Fibroblast of villous mesenchyme (primary cell): ENCODE results near the gene ALK. TPM values are rescaled to one million over a fixed set of nuclear protein-coding genes. Genes with fewer than 3 reads are reported as not detected.

Experiments
- DNase-seq: peaks from one replicate; pipeline ENCODE4 v3.0.0-alpha.2; 2010; ENCODE audit warnings: low read depth
- H3K4me3 ChIP-seq: 2 replicates; pipeline ENCODE4 v1.5.1; 2011; ENCODE audit warnings: low read depth, mild to moderate bottlenecking, low read length
- total RNA-seq: library from RNA; depleted of rRNA; stranded (reverse); fragments of >200 nt; gene quantifications from 2 replicates; pipeline ENCODE4 v1.2.3, GENCODE V29; 2012
- TF ChIP-seq, protein P1 (sequence below): IDR thresholded peaks from 2 replicates; pipeline ENCODE4 v1.5.1; 2012; ENCODE audit warnings: low read depth, mild to moderate bottlenecking, low read length; ENCODE audit not compliant: insufficient read depth

Gene ALK
- total RNA-seq, 1 donor, result not detected

DNA sequence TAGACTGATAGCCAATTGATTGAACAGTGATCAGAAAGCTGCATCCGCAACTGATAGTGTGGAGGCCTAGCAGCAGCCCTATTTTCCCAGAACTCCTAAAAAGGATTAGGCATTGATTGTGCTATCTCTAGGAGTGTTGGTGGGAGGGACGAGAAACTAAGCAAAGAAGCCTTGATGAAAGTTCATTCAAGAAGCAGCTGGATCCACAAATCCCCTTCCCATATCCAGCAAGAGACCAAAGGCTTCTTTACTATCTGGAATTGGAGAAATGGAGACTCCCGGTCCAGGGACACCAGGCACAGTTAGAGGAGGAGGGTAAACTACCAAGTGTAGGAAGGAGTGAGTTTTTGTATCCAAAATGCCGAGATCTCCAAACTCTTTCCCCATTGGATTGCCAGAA is 151.5 kb downstream of the ALK start:
- no peak for DNase-seq
- TF ChIP-seq, protein P1, sequence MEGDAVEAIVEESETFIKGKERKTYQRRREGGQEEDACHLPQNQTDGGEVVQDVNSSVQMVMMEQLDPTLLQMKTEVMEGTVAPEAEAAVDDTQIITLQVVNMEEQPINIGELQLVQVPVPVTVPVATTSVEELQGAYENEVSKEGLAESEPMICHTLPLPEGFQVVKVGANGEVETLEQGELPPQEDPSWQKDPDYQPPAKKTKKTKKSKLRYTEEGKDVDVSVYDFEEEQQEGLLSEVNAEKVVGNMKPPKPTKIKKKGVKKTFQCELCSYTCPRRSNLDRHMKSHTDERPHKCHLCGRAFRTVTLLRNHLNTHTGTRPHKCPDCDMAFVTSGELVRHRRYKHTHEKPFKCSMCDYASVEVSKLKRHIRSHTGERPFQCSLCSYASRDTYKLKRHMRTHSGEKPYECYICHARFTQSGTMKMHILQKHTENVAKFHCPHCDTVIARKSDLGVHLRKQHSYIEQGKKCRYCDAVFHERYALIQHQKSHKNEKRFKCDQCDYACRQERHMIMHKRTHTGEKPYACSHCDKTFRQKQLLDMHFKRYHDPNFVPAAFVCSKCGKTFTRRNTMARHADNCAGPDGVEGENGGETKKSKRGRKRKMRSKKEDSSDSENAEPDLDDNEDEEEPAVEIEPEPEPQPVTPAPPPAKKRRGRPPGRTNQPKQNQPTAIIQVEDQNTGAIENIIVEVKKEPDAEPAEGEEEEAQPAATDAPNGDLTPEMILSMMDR, result no peak
- H3K4me3 ChIP-seq, result no peak overlapping the region

DNA sequence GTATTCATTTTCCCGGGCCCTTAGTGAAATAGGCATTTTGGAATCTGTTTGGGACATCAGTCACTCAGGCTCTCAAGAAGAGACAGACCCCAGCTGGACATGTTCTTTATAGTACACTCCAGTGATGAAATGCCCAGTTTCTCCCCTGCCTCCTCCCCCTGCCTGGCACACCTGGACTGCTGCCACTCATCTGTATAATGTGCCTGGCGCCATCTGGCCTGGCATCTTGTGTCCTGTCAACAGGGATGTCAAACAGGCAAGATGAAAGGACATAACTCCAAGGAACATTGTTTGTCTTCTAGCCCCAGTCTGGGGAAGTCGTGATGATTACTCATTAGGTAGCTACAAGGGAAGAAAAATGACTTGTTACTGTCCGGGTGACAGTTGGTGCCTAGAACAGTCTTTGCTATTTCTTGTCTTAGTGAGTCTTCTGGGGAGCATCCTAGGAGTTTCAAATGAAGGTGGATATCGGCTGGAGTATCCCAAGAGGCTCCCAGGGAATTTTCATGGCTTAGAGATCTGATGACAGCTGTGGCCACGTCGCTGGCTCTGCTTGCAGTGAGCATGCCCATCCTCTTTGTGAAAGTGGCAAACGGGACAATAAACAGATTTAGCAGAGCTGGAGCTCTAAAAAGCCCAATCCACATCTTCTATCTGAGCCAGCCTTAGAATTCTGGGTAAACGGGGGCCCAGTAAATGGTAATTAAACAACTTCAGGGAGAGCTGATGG is 153.6 kb downstream of the ALK start:
- TF ChIP-seq, protein P1, result no peak
- H3K4me3 ChIP-seq, result no peak overlapping the region
- DNase-seq, result no peak

DNA sequence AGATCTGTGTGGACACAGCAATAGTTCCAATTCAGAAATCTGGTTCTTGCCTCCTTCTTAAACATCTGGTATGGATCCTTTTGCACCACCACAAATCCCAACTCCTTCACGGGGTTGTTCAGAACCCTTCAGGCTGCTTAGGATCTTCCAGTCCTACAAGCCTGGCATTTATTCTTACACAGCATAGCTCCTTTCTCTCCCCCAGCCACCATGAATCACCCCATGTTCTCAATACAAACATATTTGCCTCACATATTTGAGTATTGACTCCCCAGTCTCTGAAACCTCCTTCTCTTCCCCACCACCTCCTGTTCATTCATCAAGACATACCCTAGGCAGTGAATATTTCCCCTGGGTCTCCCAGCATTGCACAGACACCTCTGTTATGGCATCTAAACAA is 155.2 kb downstream of the ALK start:
- no peak overlapping the region for H3K4me3 ChIP-seq
- TF ChIP-seq, protein P1, result no peak
- no peak for DNase-seq

DNA sequence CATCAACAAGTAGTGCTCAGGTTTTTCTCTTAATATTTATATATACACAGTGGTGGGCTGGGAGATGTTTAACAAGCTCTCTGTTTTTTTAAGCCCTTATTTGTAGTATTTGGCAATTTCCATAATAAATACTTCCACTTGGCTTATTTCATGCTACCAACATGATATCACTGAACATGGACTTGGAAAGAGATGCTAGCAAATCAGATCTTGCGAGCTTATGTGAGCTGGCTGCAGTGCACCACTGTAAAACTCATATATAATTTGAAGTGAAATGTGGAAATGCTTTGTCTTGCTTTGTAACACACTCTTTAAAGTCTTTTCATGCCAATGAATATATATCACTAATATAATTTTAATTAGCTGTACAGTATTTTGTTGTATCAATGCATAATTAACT is 155.7 kb downstream of the ALK start:
- TF ChIP-seq, protein P1, result no peak
- DNase-seq, result no peak

DNA sequence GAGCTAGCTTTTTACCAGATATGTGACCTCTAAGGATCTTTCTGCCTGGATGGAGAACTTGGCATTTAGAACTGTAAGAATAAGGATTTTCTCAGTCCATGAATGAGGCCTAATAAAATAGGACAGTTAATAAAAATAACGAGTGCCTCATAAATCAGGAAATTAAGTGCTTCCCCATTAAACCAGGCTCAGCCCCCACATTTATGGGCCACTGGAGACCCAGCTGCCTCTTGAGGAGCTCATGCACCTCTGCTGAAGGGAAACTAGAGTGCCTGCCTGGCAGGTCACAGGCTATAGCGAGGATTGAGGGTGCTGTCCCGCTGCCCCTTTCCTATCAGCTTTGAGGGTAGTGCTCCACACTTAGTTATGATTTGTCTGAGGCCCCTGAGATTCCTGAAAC is 158.0 kb downstream of the ALK start:
- DNase-seq, result no peak
- TF ChIP-seq, protein P1, result no peak
- no peak overlapping the region for H3K4me3 ChIP-seq

More for the DNA sequence above, 155.7 kb downstream of the ALK start:
- H3K4me3 ChIP-seq, result no peak overlapping the region

DNA sequence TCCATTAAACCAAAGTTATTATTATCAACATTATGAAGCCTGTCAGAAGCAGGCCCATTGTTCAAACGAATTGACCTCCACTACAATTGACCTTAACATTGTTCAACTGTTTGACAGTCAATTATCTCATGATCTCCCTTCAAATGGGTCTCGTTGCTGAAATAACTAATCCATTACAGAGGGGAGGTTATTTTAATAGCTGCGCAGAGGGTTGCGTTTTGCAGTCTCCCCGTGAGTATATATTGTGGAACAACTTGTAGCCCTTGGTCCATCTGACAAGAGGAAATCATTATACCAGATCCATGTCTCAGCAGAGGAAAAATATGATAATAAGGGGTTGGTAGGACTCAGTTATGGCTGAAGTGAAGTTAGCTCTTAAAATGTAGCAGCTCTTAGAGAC is 159.1 kb downstream of the ALK start:
- TF ChIP-seq, protein P1, result no peak
- DNase-seq, result no peak
- H3K4me3 ChIP-seq, result no peak overlapping the region

DNA sequence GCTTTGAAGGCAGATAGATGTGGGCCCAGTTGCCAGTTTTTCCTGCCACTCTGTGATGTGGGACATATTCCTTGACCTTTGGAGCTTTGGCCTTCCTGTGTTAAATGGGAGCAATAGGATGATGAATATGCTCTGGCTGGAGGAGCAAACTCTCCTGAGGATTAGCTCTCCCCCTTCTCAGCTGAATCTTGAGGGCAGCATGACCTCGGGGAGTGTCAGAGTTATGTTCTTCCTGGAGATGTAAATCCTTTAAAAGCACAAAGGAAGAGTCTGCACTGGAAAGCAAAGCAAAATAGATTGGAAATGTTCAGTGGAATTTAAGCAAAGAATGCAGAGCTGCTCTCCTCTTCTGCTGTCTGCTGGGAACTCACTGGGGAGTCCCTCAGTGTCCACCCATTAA is 160.1 kb downstream of the ALK start:
- H3K4me3 ChIP-seq, result no peak overlapping the region
- TF ChIP-seq, protein P1, result no peak
- no peak for DNase-seq
